Left lobe of liver (tissue), 2 donors: ENCODE data around the gene BOLL. TPM values are rescaled to one million over a fixed set of nuclear protein-coding genes. Genes with fewer than 3 reads are reported as not detected.
"Not testable (repeated sequence)": the region's sequence is repeated elsewhere in the genome, so short reads cannot be mapped to it uniquely, and the experiment has no call there.

ENCODE experiments used
- ATAC-seq: fragments of 200-7000 bp; cut with Tn5 transposase; one replicate; pipeline ENCODE4 v1.9.1; 2020; ENCODE audit warnings: mild to moderate bottlenecking, moderate library complexity
- DNase-seq: peaks from one replicate; pipeline ENCODE4 v3.0.0-alpha.2; 2020; ENCODE audit warnings: low spot score
- total RNA-seq: library from RNA; stranded (reverse); gene quantifications from one replicate; pipeline ENCODE4 v1.2.1, GENCODE V29; 2021
- donor health status: DM: no; HTN: no; CAD: no; lungs with moderate emphysema.
- donor health status: DM: no; HTN: yes; CAD: no.

The BOLL gene
- total RNA-seq, 1 donor from 2014 or later: not detected

DNA sequence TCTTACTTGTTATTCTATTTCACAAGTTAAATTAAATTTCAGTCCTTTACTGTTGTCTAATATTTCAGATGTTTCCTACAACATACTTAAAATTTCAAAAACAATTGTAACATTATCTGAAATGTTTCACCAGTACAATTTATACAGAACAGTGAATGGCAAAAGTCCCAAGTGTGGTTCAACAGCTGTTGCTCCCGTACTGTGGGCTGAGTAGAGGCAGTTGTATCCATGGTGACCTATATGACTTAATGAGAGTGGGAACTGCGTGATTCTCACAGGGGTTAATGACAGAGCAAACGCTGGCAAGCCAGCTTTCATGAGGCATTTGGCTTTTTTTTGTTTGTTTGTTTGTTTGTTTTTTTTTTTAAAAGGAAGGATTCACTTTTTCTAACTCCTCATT is 13.9 kb upstream of the BOLL start:
- no peak for DNase-seq
- no peak for ATAC-seq

DNA sequence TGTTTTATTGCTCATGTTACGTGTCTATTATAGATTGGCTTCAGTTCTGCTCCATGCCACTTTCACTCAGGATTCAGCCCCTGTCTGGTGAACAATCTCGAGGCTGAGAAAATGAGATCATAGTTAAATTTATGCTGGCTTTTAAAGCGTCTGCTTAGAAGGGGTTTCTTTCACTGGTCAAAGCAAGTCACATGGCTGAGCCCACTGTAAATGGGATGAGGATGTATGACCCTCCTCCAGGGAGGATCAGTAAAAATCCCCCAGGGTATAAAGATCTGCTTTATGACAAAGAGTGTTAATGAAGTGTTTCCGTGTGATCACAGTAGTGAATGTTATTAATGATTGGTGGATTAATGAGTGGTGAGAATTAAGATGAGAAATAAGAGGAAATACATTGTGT is 13.1 kb upstream of the BOLL start:
- DNase-seq (no peak), ATAC-seq (no peak)

DNA sequence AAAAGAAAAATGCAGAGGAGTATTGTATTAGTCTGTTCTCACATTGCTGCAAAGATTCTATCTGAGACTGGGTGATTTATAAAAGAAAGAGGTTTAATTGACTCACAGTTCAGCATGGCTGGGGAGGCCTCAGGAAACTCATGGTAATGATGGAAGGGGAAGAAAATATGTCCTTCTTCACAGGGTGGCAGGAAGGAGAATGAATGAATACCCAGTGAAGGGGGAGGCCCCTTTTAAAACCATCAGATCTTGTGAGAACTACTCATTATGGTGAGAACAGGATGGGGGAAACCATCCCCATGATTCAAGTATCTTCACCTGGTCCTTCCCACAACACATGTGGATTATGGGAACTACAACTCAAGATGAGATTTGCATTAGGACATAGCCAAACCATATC is 10.2 kb upstream of the BOLL start:
- ATAC-seq (no peak), DNase-seq (no peak)

DNA sequence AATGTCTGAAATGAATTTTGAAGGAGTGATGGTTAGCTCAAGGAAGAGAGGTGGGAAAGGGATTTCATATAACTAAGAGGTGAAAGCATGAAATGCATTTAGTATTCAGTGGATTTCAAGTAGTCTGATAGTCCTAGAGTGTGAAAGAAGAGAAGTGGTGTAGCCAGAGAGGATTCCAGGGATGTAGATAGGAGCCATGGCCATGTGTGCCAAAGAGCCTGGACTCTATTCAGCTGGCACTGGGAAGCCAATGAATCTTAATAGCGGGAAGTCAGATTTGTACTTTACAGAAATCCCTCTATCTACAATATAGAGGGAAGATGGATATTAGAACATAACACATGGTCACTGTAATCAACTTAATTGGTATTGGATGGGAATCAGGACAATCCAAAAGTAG is 8.3 kb upstream of the BOLL start:
- DNase-seq (no peak), ATAC-seq (no peak)

DNA sequence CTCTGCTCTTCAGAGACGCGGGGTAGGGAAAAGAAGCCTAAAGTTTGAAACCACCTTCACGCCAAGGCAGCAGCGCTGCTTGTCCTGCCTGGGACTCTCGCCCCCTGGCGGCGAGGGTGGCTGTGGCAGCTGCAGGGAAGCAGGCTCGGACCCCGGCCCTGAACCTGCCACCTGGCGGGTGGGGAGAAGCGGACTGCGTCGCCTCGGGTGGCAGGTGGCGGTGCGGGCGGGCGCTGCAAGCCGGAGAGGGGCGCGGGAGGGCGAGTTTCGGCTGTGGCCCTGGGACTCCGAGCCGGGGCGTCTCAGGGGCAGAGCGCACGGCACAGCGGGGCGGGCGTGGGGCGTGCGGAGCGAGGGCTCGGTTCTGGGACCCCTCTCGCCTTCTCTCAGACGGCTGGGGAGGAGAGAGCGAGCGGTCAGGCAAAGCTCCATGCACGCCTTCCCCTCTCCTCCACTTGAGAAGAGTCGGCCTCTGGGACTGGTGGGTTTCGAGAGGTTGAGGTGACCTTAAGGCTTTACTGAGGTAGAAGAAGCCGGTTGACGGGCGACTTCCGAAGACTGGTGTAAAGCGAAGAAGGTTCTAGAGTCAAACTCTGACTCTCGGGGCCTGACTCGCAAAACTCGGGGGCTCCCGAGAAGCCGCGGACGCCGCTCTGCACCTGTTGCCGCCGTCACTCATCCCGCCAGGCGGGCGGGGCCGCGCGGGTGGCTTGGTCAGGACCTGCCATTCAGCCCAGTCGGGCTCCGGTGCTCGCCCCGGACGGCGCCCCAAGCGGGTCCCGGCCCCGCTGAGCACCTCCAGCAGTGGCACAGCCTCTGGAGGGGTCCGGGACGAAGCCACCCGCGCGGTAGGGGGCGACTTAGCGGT is 1.1 kb upstream of the BOLL start:
- ATAC-seq (no peak), DNase-seq (no peak)

DNA sequence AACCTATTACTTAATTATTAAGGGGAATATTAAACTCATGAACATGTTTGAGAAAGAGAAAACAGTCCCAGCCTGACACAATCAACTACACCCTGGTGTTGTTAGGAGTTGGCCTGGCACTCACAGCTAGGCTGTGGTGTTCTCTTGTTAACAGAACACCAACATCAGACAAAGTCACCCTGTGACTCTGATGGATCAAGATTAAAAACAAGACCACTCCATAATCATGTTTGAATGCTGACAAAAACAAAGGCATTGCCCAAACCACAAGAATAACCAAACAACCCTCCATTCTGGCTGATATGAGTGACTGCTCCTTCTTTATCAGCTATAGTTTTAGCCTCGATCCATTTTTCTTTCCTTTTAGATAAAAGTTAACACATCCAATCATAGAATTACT is 3.0 kb downstream of the BOLL start:
- no peak for DNase-seq
- ATAC-seq: no peak

DNA sequence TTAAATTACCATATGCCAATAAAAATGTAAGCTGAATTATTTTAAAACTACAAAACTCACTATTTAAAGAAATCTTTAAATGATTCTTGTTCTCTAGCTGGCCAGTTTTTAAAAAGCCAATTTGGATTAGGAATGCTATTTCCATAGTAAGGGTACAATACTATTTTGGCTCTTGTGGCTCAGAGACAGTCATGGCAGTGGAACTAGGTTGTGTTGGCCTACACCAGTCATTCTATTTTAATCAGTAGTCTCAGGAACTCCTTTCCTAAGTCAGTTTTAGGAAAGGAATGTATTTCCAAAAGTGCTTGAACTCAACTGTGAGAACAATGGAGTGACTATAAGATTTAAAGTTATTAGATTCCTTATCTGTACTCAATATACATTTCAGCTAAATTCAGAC is 5.9 kb downstream of the BOLL start:
- ATAC-seq (no peak), DNase-seq (no peak)

DNA sequence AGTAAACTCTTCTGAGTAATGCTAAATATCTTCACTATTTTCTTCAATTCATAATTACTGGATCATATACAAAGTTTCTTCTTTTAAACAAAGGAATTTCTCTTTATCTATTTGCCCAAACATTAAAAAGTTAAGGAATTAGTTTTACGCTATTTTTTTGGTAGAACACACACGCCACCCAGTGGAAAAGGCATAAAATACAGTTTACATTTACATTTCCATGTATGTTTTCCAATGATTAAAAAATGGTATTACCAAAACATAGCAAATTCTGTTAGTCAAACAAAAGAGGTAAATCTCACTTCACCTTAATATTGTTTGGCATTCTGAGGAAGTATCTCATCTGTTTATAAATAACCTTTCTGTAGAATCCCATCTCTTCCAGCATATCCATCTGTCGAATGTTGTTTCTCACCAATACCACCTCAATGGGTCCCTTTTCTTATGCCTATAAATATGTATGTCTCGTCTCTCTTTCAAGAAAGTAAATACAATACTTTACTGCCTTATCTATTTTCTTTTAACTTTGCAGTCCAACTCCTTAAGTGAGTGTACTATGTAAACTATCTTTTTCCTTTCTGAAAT is 7.2 kb downstream of the BOLL start:
- DNase-seq (no peak), ATAC-seq (peak; percentile 62)

DNA sequence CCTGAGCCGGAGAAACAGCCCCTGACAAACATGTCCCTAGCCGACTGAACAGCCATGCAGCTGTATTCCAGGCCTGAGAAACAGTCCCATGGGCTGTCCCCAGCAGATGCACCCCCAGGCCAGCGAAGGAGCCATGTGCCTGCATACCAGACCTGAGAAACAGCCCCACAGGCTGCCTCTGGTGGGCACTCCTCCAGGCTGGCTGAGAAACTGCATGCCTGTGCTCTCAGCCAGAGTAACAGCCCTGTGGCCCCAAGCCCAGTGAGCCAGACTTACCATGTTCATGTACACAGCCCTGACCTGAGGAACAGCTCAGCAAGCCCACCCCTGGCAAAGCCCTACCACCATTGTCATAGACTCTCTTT is 24.8 kb downstream of the BOLL start:
- DNase-seq: no peak
- no peak for ATAC-seq

DNA sequence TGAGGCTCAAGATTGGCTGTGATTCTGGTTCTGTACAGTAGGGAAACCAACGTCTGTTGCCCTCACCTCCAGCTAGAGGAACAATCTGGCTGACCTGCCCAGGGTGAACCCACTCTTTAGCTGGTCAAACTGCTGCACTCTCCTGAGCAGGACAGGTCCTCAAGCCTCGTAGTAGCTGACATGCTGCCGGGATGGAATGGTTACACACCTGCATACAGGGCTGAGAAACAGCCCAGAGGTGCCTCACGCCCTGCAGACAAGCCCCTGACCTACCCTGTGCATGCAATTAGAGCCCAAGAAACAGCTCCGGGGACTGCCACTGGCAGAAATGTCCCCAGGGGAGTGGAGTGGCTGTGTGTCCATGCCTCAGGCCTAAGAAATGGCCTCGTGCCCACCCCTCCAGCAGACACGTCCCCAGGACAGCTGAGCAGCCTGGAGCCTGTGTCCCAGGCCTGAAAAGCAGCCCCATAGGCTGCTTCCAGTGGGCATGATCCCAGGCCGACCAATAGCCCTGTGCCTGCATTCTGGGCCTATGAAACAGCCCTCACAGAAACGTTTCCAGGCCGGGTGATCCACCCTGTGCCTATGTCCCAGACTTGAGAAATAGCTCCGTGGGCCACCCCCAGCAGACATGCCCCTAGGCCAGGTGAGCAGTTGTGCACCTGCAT is 25.4 kb downstream of the BOLL start:
- ATAC-seq: no peak
- no peak for DNase-seq

DNA sequence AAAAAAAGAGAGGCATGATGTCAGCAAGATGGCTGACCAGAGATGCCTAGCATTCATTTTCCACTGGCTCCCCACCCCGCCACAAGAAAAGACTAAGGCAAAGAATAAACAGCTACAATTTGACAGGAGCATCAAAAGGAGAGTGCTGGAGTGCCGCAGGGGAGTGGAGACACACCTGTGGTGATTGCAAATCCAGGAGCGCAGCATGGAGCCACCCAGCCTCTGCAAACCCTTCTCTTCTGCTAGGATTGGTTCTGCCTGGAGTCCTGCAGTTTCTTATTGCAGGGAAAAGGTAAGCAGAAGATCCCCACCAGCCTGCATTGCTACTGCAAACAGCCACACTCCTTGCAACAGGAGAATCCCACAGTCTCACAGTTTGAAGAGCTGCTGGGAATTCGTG is 26.1 kb downstream of the BOLL start:
- DNase-seq: no peak
- no peak for ATAC-seq

DNA sequence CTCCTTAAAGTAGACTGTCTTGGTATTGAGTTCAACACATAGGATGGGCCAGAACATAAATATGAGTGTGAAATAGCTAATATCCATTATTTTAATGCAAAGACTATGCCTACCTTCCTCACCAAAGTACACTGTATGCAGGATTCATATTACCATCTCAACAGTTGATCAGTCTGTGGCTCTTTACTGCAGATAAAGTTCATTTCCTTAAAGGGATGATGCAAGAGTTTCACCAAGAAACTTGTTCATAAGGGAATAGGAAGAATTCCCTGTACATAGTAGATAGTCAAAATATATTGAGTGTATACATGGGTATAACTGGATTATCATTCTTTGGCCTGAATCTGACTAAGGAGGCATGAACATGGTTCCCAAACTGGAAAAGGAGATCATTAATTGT is 44.9 kb downstream of the BOLL start:
- DNase-seq: no peak
- no peak for ATAC-seq

DNA sequence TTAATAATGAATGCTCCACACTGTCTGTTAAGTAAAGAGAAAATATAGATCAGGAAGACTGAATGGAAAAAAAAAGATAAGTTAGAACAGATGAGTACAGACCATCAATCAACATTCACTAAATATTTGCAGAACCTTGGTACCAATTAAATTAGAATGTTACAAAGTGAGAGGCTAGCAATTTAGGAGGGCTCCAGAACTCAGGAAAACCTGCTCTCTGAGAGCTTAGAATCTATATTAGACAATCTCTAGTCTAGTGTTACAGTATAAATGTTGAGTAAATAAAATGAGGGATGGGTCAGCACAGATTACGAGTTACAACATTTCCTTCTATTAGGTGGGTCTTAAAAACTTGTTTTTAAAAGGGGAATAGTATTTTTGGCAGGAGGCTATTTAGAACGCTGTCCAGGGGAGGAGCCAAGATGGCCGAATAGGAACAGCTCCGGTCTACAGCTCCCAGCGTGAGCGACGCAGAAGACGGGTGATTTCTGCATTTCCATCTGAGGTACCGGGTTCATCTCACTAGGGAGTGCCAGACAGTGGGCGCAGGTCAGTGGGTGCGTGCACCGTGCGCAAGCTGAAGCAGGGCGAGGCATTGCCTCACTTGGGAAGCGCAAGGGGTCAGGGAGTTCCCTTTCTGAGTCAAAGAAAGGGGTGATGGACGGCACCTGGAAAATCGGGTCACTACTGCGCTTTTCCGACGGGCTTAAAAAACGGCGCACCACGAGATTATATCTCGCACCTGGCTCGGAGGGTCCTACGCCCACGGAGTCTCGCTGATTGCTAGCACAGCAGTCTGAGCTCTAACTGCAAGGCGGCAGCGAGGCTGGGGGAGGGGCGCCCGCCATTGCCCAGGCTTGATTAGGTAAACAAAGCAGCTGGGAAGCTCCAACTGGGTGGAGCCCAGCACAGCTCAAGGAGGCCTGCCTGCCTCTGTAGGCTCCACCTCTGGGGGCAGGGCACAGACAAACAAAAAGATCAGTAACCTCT is 56.3 kb downstream of the BOLL start:
- not testable (repeated sequence) for DNase-seq

DNA sequence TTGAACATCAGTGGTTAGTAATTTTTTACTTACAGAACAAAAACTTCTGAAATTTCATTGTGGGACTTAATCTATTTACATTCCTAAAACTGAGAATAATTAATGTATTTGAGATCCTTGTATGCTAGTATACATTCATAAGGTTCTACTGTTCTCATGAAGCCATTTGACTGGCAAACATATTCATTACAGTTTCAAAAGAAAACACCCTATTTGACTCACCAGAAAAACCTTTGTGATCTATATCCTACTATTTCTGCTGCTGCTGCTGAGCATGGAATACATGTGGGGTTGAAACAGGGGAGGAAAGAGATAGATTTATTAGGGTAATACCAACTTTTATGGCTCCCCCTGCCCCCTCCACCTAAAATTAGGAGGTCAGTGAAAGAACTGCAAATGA is 58.1 kb downstream of the BOLL start:
- no peak for DNase-seq
- no peak for ATAC-seq

More for the DNA sequence above, 56.3 kb downstream of the BOLL start:
- not testable (repeated sequence) for ATAC-seq

DNA sequence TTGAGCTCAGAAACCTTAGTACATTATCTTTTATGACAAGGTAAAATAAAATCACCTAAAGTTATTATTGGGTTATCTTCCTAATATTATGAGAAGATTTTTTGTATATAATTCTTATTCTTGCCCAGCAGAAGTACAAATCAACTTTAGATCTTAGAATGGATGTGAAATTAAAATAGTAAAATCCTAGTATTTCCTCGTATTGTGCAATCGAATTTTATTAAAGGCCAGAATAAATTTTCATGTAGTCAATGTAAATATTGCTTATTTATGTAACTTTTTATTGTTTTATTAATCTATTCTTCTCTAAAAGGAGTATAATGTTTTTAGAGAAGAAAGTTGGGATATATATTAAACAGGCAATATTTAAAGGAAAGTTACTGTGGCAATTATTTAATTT is 67.3 kb downstream of the BOLL start:
- ATAC-seq (no peak), DNase-seq (no peak)

DNA sequence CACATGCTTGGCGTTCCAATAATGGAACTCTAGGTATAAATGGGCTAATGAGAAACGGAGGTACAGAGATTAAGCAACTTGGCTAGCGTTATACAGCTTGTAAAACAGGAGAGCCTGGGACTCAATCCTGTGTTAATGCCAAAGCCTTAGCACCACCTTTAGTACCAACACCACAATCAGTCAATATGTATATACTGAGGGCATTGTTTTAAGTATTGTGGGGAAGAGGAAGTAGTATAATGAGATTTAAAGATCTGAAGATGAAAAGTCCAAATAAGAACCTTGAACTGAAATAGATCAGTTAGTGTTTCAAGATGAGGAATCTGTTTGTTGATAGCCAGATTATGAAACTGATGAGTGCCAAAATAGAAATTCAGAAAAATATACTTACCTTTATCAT is 71.8 kb downstream of the BOLL start:
- ATAC-seq (no peak), DNase-seq (no peak)

DNA sequence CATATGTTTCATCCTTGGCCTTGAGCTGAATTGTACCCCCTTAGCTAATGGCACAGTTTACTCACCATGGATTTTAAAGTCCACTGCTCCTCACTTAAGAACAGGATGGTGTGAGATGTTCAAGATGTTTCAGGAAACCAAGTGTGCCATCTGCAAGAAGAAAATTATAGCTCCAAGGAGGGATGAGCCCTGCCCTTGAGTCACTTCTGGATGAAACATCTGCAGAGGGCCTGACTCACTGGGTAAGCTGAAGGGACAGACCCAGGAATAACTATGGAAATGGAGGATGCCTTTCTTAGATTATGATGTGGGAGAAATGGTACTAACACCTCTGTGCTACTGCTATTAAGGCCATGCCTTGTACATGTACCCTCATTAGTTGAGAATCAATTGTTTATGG is 73.5 kb downstream of the BOLL start:
- DNase-seq: no peak

DNA sequence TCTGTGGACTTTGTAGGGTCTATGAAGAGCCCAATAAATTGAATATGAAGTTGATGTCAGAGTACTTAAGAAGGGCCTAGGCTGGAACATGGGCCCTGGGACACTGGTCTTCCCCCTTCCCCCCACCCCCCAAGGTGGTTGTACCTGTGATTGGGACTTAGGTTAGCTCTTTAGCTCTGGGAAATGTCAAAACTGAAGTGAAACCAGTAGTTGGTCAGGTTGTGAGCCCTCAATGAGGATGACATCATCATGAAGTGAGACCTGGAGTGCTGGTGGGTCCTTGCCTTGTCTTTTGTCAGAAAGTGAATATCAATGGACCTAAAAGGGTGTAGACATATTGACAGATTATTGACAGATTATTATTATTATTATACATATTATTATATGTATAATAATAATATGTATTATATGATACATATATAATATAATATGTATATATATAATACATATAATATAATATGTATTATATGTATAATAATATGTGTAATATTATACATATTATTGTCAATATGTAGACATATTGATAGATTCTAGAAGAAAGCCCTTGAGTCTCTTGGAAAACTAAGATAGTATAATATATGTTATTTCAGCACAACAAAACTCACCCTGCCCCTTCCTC is 74.6 kb downstream of the BOLL start:
- no peak for ATAC-seq
- DNase-seq: no peak

More for the DNA sequence above, 73.5 kb downstream of the BOLL start:
- no peak for ATAC-seq

DNA sequence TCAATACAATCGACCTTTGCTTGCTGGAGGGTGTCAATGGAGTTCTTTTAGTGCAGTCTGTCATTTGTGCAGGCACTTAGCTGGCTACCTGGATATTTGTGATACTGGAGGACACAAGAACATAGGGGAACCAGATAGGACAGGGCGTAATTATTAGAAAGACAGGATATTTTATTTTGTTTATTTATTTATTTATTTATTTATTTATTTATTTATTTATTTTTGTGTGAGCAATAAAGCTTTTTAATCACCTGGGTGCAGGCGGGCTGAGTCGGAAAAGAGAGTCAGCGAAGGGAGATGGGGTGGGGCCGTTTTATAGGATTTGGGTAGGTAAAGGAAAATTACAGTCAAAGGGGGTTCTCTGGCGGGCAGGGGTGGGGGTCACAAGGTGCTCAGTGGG is 76.0 kb downstream of the BOLL start:
- DNase-seq, ATAC-seq: not testable (repeated sequence)

DNA sequence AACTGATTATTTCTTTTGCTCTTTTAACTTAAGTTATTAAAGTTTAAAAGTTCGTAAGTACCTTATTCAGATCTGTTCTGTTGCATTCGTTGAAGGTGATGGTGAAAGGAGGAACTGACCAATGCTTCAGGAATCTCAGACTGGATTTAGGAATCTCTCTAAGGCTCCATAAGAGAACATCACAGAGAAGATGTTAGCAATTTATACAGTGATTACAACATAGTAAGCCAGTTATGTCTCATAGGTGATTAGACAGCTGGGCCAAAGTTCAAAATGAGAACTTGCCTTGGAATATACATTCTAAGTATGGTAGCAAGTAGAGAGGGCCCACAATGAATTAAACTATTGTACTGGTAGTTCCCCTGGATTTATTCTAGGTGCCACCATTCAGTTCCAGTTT is 76.8 kb downstream of the BOLL start:
- no peak for ATAC-seq

More for the DNA sequence above, 76.8 kb downstream of the BOLL start:
- DNase-seq: no peak
